CD4-positive, alpha-beta T cell treated with Interleukin-15 for 1 hour (primary cell): ENCODE results near the gene HABP4.
"Not testable (repeated sequence)": the region's sequence is repeated elsewhere in the genome, so short reads cannot be mapped to it uniquely, and the experiment has no call there.

Source experiments
- DNase-seq: peaks from one replicate; pipeline ENCODE4 v3.0.0-alpha.2; 2020

Gene HABP4

GRCh38 chr9:96500696-96501632, 51.0 kb downstream of the HABP4 start:
- DNase-seq, result no peak

- no peak for DNase-seq
These were observed 51.9 kb downstream of the HABP4 start for GRCh38 chr9:96501633-96502538.

GRCh38 chr9:96502539-96503373, 52.8 kb downstream of the HABP4 start:
- DNase-seq, result no peak

- not testable (repeated sequence) for DNase-seq
These were observed 53.4 kb downstream of the HABP4 start for GRCh38 chr9:96503374-96503748.

- no peak for DNase-seq
These were observed 53.9 kb downstream of the HABP4 start for GRCh38 chr9:96503918-96504317.

- DNase-seq, result no peak
These were observed 55.5 kb downstream of the HABP4 start for GRCh38 chr9:96505316-96505991.

- DNase-seq, result no peak
These were observed 58.4 kb downstream of the HABP4 start for GRCh38 chr9:96508227-96508940.

- no peak for DNase-seq
These were observed 59.1 kb downstream of the HABP4 start for GRCh38 chr9:96509026-96509425.

- DNase-seq, result no peak
These were observed 59.9 kb downstream of the HABP4 start for GRCh38 chr9:96509848-96510247.

GRCh38 chr9:96510258-96510657, 60.3 kb downstream of the HABP4 start:
- DNase-seq, result no peak

GRCh38 chr9:96512240-96512639, 62.3 kb downstream of the HABP4 start:
- no peak for DNase-seq

- DNase-seq, result no peak
These were observed 63.7 kb downstream of the HABP4 start for GRCh38 chr9:96513622-96514021.

- no peak for DNase-seq
These were observed 64.3 kb downstream of the HABP4 start for GRCh38 chr9:96514108-96514799.

- DNase-seq, result no peak
These were observed 64.8 kb downstream of the HABP4 start for GRCh38 chr9:96514800-96515158.

- no peak for DNase-seq
These were observed 65.9 kb downstream of the HABP4 start for GRCh38 chr9:96515621-96516470.

GRCh38 chr9:96519095-96519494, 69.1 kb downstream of the HABP4 start:
- DNase-seq, result no peak

GRCh38 chr9:96519787-96520186, 69.8 kb downstream of the HABP4 start:
- DNase-seq, result no peak

- DNase-seq, result no peak
These were observed 72.4 kb downstream of the HABP4 start for GRCh38 chr9:96522366-96522765.

- DNase-seq, result no peak
These were observed 73.4 kb downstream of the HABP4 start for GRCh38 chr9:96523374-96523773.

GRCh38 chr9:96524045-96524444, 74.1 kb downstream of the HABP4 start:
- no peak for DNase-seq
